Dedifferentiated amniotic fluid mesenchymal stem cell (primary cell): ENCODE results near the gene SNU13.
A peak's percentile ranks its signal among the peaks of the same experiment; 100 is the strongest.
"Not testable (repeated sequence)": the region's sequence is repeated elsewhere in the genome, so short reads cannot be mapped to it uniquely, and the experiment has no call there.

Experiments used
- DNase-seq: peaks from one replicate; pipeline ENCODE4 v3.0.0-alpha.2; 2016; ENCODE audit errors: extremely low spot score

Gene SNU13

DNA sequence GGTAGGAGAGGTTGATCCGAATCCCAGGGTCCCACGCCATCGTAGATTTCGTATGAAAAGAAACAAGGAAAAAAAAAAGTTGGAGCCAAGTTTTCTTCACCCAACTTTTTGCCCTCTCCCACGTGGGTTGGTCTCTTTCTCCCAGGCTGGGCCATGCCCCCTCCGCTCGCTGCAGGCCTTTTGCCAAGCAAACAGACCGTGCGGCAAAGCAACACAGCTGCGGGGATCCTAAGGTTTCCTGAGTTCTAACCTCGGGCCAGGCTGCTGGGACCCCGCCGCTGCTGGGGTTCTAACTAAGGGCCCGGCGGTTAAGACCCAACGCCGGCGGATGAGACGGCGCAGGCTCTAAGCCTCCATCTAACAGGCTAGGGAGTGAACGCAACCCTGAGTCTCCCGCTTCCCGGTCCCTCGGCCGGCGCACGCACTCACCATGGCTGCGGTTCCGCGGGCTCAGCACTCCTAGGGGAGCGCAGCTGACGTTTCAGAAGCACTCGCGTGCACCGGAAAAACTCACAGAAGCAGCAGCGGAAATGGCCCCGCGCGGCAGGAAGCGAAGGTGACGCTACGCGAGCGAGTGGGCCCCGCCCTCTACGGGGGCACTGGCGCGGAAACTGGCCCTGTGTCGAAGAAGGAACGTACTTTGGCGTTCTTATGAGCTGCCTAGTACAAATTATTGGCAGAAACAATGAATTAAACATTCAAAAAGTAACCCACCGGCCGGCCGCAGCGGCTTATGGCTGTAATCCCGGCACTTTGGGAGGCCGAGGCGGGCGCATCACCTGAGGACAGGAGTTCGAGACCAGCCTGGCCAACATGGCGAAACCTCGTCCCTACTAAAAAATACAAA is at the start of gene SNU13:
Gene SNU13, minus strand, starts transcription at position 503 of the 847 bp plus-strand sequence. Its CDS starts 71 bp downstream, at position 432.
- peak; percentile 94 for DNase-seq

GRCh38 chr22:41733241-41733640 is 44.6 kb upstream of the SNU13 start:
- DNase-seq: not testable (repeated sequence)

- DNase-seq: no peak
Observed at GRCh38 chr22:41732096-41732772, 43.6 kb upstream of the SNU13 start.

- DNase-seq: no peak
Observed at GRCh38 chr22:41731609-41732008, 42.9 kb upstream of the SNU13 start.

GRCh38 chr22:41725510-41726110 is 36.9 kb upstream of the SNU13 start:
- DNase-seq: no peak

GRCh38 chr22:41722496-41722895 is 33.8 kb upstream of the SNU13 start:
- DNase-seq: no peak

DNA sequence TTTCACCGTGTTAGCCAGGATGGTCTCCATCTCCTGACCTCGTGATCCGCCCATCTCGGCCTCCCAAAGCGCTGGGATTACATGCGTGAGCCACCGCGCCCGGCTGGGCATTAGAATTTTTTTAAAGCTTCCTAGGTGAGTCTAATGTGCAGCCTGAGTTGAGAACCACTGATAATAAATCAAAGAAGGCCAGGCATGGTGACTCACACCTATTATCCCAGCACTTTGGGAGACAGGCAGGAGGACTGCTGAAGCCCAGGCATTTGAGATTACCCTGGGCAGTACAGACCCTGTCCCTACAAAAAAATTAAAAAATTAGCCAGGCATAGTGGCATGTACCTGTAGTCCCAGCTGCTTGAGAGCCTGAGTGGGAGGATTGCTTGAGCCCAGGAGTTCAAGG is 24.3 kb upstream of the SNU13 start:
- no peak for DNase-seq

DNA sequence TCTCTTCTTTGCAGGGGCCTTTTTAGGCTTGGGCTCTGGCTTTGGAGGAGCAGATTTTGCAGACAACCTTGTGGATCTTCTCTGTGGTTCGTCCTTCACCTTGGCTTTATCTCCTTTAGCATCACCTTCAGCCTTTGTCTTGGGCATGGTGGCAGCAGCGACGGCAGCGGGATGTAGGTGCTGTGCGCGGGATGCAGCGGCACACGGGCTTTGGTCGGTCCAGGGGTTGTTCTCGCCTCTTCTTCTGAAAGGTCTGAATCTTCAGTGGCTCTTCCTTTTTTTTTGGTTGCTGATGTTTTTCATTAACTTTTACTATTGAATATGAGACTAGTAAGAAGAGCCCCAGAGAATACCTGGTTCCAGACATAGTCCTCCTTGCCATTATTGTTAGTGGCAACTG is 20.7 kb upstream of the SNU13 start:
- no peak for DNase-seq

GRCh38 chr22:41702763-41703162 is 14.1 kb upstream of the SNU13 start:
- no peak for DNase-seq

GRCh38 chr22:41700108-41700364 is 11.4 kb upstream of the SNU13 start:
- DNase-seq: no peak

GRCh38 chr22:41699264-41700107 is 10.8 kb upstream of the SNU13 start, which contains the start of gene MEI1:
MEI1 (plus strand) TSS chr22:41699503; CDS start chr22:41699539, 36 bp downstream.
- no peak for DNase-seq

DNA sequence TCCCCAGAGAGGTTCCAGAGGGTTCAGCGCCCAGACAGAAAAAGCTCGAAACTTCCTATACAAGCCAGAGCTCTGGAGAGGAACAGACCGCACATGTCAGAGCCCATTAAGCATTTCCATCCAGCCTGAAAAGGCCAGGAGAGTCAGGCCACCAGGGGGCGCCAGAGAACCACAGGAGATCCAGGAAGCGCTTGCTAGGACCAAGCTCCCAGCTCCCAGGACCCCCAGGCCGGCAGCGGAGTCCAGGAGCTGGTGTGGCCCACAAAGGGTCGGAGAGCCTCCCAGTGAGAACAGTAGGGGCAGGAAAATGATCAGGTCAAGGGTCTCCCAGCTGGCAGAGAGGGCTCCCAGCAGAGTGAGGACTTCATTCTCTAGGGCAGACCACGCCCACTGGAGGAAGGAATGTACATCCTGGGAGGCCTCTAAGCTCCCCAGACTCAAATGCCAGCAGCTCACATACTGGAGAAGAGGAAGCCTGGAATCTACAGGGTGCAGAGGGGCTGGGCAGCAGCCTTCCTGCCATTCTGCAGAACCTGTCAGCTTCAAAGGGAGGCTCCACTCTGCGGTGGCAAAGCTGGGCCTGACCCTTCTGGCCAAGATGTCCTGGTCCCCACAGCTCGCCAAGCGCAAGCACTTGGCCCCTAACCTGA is 8.6 kb upstream of the SNU13 start:
- DNase-seq: peak; percentile 88

GRCh38 chr22:41696703-41697102 is 8.0 kb upstream of the SNU13 start:
- DNase-seq: no peak

GRCh38 chr22:41695211-41695610 is 6.5 kb upstream of the SNU13 start:
- no peak for DNase-seq

GRCh38 chr22:41690476-41690875 is 1.8 kb upstream of the SNU13 start:
- no peak for DNase-seq

- no peak for DNase-seq
Observed at GRCh38 chr22:41687901-41688364, 734 bp downstream of the SNU13 start.

GRCh38 chr22:41686890-41687289 is 1.8 kb downstream of the SNU13 start:
- not testable (repeated sequence) for DNase-seq

DNA sequence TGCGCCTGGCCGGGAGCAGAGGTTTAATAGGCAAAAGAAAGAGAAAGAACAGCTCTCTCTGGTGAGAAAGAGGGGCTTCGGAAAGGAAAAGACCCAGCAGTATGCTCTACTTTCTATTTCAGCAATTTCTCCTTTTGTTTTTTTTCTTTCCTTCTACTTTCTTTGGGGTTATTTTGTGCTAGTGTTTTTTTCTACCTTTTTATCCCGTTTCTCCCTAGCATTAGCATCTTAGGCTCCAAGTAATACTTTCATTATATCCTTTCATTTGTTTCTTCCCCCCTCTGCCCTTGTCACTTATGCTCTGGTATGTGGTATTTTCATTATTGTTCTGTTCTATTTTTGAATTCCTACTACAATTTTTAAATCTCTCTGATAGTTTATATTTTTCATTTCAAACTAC is 4.5 kb downstream of the SNU13 start:
- no peak for DNase-seq

- DNase-seq: no peak
Observed at GRCh38 chr22:41683616-41684015, 5.1 kb downstream of the SNU13 start.

GRCh38 chr22:41683052-41683451 is 5.6 kb downstream of the SNU13 start:
- no peak for DNase-seq
